Activated gamma-delta T cell treated with Interleukin-2 at 50 U/mL for 16 hours (primary cell): ENCODE results near the gene TBC1D24.
"Not testable (repeated sequence)": the region's sequence is repeated elsewhere in the genome, so short reads cannot be mapped to it uniquely, and the experiment has no call there.

Source experiments
- DNase-seq: peaks from one replicate; pipeline ENCODE4 v3.0.0-alpha.2; 2020

TBC1D24 gene

DNA sequence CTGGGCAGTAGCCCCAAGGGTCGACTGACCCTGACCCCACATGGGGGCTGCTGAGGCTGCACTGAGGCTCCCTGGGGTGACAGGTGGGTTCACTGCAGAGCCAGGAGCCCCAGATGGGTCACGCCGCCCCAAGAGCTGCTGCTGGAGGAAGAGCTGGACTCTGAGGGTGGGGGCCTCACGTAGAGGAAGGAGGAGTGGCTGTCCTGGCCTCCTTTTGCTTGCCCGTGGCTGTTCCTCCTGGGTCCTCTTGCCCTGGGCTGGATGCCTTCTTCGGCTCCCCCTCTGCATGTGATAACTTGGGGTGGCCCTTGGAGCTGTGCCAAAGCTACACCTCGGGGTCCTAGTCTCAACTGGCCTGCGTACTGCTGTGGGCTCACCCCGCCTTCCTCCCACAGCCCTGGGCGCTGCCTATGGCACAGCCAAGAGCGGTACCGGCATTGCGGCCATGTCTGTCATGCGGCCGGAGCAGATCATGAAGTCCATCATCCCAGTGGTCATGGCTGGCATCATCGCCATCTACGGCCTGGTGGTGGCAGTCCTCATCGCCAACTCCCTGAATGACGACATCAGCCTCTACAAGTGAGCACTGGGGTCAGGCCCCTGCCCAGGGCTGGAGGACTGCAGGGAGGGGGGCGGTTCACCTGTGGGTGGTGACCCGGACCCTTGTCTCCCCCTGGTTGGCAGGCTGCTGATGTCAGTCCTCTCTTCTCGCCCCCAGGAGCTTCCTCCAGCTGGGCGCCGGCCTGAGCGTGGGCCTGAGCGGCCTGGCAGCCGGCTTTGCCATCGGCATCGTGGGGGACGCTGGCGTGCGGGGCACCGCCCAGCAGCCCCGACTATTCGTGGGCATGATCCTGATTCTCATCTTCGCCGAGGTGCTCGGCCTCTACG lies 44.1 kb downstream of the TBC1D24 start:
- no peak for DNase-seq

DNA sequence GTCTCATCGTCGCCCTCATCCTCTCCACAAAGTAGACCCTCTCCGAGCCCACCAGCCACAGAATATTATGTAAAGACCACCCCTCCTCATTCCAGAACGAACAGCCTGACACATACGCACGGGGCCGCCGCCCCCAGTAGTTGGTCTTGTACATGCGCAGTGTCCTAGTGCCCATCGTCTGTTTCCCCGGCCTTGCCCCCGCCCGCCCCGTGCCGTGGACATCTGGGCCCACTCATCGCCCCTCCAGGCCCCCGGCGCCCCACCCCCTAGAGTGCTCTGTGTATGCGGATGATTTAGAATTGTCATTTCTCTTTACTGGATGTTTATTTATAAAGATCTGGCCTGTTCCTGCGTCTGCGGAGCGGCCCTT lies 44.8 kb downstream of the TBC1D24 start:
- no peak for DNase-seq

DNA sequence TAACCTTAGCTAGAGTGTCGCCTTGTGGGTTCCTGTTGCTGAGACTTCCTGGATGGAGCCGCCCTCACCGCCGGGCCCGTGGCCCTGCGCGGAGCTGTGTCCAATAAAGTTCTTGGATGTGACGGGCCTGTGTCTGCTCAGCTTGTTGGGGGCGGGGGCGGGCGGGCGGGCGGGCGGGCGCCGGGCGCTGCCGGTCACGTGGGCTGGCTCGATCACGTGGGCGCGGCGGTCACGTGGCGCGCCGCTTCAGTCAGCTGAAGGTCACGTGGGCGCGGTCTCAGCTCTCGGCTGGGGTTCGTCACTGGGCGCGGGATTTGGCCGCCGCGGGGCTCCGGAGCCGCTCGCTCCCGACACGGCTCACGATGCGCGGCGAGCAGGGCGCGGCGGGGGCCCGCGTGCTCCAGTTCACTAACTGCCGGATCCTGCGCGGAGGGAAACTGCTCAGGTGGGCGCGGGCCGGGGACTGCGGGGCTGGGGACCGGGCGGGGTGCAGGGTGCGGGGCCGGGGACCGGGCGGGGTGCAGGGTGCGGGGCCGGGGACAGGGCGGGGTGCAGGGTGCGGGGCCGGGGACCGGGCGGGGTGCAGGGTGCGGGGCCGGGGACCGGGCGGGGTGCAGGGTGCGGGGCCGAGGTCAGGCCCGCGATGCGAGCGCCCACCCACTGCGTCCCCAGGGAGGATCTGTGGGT lies 45.3 kb downstream of the TBC1D24 start, which contains the start of gene AMDHD2:
AMDHD2 (plus strand) TSS at position 275 of the 687 bp plus-strand sequence; CDS start at position 363, 88 bp downstream.
- DNase-seq = peak; percentile 84

DNA sequence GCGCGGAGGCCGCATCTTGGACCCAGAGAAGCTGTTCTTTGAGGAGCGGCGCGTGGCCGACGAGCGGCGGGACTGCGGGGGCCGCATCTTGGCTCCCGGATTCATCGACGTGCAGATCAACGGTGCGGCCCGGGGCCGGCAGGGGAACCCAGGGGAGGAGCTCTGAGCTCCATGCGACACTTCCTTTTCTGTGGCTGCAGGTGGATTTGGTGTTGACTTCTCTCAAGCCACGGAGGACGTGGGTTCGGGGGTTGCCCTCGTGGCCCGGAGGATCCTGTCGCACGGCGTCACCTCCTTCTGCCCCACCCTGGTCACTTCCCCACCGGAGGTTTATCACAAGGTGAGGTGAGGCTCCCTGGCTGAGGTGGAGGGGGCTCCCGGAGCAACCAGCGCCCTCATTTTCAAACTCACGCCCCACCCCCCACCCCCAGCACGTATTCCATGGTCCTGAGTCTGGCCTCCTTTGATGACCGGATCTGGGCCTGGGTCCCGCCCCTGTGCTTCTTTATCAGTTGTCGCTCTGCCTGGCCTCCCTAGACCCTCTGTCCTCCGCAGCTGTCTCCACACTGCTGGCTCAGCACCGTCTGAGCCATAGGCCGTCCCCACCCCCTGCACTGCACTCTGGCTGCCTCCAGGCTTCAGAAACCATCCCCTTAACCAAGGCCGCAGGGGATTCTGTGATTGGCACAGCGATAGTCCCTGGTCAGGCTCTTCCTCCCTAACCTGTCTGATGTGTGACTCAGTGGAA lies 46.0 kb downstream of the TBC1D24 start:
- peak; percentile 63 for DNase-seq

DNA sequence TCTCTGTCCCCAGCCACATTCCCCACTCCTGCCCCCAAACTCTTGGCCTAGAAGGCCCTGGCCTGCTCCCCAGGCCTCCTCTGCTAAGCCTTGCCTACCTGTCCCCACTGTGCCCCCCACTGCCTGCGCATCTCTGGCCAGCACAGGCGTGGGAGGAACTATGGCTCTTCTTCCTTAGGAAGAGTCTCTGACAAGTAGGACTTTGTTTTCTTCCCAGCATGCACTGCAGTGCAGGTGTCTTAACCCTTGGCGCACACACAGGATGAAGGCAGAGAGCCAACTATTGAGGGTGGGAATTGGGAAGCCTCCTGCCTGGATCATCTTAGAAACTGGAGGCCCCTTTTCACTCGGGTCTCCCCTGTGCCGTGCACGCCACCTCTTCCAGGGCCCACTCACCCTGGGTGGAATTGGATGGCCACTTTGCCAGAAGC lies 48.9 kb downstream of the TBC1D24 start:
- DNase-seq = no peak

DNA sequence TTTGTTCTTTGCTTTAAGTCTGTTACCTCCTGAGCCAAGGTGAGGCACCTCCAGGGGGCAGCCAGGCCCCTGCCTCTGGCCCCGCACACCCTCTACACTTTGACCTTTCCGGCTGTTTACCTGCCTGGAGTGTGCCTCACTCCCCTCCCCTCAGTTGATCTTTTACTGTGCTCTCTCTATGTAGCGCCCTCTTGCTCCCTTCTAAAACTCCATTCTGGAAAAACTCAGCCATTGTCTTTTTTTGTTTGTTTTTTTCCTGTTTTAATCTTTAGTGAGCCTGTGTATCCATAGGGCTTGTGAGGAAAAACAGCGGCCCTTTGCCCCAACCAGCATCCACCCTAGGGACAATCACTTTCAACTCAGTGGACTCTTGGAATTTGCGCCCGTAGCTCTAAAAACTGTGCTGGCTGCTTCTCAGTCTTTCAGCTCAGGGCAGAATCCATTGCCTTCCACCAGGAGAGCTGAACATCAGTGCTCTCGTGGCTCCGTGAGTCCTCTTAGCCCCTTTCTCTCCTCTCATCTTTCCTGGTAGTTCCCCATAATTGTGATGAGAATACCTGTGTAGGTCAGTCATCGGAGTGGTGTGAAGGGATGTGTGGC lies 49.5 kb downstream of the TBC1D24 start:
- DNase-seq = no peak

DNA sequence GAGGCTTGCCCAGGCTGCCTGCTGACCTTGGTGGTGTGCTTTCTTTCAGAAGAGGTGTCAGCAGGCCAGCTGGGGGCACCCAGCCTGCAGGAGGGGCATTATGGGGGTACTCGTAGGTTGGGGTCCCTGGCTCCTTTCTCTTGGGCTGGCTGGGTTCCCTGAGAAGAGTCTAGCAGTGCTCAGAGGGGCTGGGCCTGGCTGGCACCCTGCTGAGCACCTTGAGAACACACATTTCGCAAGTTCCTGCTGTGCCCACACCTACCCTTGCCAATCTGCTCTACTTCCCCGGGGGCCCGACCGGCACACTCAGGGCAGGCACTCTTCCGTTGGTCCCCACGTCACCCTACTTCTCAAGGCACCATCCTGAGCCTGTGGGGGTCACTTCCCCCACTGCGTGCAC lies 51.2 kb downstream of the TBC1D24 start:
- no peak for DNase-seq

DNA sequence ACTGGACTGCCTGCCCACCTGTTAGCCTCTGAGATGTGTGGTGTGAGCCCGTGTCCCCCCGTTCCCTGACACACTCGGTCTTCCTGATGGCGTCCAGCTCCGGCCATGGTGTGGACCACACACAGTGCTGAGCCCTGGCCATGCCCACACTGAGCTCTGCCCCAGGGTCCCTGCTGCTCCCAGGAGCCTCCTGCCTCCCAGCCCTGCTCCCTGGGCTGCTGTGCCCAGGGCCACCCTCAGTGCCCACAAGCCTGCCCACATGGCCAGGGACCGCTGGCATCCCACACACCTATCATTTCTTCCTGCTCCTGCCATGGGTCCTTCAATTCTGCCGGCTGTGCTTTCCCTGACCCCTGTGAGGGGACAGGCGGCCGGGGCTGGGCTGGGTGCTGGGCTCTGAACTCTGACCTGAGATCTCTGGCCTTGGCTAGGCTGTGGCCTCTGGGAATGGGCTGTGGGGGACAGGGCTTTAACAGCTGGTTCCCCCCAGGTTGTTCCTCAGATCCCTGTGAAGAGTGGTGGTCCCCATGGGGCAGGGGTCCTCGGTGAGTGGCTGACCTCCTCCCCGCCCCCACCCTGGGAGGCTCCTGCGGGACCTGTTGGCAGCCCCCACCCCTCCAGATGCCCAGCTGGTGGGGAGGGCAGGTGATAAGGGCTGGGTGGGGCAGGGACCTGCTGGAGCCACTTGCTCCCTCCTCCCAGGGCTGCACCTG lies 52.3 kb downstream of the TBC1D24 start:
- DNase-seq = no peak

DNA sequence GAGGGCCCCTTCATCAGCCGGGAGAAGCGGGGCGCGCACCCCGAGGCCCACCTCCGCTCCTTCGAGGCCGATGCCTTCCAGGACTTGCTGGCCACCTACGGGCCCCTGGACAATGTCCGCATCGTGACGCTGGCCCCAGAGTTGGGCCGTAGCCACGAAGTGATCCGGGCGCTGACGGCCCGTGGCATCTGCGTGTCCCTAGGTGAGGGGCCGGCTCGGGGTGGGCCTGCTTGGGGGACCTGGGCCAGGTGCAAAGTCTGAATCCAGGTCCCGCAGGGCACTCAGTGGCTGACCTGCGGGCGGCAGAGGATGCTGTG lies 52.8 kb downstream of the TBC1D24 start:
- DNase-seq = no peak

DNA sequence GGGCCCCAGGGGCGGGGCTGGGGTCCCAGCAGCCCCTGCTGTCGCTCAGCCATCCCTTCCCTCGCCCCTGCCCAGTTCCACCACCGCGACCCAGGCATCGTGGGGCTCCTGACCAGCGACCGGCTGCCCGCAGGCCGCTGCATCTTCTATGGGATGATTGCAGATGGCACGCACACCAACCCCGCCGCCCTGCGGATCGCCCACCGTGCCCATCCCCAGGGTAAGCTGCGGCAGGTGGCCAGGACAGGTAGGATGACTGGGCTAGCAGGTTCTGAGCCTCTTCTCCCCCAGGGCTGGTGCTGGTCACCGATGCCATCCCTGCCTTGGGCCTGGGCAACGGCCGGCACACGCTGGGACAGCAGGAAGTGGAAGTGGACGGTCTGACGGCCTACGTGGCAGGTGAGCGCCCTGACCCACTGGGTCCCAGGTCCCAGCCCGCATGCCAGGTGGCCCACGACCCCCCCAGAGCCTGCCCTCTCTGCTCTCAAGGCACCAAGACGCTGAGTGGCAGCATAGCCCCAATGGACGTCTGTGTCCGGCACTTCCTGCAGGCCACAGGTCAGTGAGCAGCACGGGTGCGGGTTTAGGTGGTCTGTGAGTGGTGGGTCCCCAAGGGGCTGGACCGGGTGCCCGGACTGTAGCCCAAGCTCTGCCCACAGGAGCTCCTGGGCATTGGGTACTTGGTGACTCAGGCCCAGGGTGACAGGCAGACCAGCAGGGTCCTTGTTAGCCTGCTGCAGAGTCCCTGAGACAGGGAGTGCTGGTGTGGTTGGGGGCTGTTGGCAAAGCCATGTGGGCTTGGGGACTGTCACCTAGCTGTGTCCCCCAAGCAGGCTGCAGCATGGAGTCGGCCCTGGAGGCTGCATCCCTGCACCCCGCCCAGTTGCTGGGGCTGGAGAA lies 53.5 kb downstream of the TBC1D24 start:
- no peak for DNase-seq

DNA sequence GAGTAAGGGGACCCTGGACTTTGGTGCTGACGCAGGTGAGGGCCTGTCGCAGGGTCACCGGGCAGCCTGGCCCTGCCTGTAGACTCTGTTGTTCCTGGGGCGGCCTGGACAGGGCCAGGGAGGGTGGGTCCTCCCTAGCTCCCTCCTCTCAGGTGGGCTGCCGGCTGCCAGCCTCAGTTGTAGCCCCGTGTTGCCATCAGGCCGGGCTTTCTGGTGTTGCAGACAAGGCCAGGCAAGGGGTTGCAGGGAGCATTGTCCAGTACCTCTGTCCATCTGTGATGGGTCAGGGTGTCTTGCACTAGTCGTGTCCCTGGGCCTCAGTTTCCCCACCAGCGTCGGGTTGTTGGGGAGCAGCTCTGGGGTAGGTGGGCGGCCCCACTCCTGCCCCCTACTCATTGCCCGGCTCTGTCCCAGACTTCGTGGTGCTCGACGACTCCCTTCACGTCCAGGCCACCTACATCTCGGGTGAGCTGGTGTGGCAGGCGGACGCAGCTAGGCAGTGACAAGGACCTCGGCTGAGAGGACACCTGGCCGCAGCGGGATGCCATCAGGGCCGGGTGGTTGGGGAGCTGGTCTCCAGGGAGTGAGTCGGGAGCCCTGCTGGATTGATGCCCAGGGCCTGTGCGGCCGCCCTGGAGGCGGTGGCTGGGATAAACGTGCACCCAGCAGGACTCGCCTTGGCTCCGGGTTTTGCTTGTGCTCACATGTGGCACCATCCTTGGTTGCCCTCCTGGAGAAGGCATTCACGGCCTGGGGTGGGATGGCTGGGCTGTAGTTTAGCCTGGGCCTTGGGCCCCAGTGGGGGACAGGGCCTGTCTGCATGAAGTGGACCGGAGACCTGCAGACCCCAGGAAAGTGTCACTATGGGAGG lies 54.4 kb downstream of the TBC1D24 start:
- no peak for DNase-seq

DNA sequence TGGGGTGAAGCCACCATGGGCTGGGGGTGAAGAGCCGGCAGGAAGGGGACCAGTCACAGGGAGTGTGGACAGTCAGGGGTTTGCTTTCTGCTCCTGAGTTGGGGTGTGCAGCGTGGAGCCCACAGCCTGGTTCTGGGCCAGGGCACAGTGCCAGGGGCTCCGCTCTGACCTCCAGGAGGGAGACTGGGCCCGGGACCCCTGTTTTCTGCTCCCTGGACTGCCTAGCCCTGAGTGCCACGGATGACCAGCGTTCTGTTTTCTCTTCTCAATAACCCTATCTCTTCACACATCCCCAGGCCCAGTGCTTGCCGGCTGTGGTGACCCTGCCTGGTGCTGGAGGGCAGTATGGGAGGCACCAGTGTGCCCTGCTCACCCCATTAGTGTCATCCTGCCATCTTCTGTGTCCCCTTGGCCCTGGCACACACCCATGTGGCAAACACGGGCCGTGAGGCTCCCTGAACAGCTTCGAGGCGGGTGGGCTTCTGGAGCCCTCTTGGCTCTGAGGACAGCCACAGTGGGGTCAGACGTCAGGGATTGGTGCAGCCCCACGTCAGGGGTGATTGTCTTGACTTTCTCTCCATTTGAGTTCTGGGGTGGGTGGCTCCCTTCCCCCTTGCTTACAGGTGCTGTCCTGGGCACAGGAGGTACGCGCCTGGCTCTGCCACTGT lies 55.2 kb downstream of the TBC1D24 start:
- DNase-seq = no peak

DNA sequence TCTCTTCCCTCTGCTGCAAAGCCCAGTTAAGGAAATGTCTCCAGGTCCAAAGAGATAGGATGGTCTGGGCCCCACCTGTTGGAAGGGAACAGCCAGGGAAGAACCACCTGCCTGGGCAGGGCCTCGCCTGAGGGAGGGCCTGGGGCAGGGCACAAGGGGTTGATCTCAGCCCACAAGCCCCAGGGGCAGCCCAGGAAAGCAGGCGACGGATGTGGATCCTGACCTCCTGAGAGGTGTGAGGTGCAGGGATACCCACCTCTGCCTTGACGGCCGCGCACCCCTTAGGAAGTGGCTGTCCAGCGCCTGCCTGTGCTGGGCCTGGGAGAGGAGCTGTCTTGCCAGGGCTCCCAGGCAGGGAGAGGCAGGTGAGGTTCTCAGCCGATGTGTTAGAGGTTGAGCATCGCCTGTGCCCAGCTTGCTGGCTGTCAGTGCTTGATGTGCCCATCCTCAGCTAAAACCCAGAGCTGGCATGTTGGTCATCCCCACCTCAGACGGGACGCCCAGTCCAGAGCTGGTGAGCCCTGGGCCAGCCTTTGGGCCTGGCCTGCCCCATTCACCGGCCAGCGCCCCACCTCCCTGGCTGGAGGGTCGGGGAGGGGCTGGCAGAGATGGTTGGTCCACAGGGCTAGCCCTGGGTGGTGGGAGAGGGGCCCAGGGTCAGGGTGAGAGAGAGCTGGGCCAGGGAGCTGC lies 55.8 kb downstream of the TBC1D24 start:
- DNase-seq = no peak

DNA sequence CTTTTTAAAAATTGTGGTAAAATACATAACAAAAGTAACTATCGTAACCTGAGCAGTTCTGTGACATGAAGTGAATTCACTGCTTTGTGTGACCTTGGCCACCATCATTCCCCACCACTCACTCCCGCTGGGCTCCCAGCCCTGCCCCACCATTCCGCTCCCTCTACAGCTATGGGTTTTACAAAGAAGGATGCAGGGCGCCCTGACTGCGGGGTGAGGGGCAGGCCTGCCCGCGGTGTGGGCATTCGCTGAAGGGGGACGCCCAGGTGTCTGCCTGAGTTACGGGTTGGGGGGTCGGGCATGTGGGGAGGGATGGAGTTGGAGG lies 56.4 kb downstream of the TBC1D24 start, which contains the start of gene CEMP1:
CEMP1 (minus strand) TSS at position 38 of the 325 bp plus-strand sequence. CDS start 335 bp downstream, outside the sequence.
- no peak for DNase-seq

DNA sequence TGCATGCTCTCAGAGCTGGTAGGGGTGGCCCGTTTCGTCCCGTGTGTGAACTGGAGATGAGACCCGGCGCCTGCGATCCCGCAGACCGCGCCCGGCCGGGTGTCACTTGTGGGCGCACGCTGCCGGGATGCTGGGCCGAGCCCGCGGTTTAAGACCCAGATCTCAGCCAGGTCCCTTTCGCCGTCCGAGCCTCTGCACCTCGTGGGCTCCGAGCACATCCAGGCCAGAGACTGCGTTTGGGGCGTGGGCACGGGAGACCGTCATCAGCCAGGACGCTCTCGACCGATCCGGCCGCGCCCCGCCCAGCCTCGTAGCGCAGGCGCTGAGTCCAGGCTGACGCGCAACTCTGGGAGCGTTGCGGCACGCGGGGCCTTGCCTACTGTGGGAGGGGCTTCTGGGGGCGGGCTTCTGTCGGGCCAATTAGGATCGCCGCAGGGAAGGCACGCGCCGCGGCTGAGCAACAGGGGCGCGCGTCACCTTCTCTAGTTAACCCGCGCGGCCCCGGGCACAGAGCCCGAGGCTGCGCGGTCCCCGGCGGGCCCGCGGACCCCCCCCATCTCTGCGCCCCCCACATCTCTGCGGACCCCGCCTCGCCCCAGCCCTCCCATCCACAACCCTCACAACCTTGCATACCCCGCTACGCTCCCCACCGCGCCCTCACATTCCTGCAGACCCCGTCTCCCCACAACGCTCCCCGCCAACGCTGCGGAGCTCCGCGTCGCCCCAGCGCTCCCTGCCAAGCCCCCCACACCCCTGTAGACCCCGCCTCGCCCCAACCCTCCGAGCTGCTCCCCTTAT lies 57.0 kb downstream of the TBC1D24 start:
- DNase-seq = peak; percentile 97

DNA sequence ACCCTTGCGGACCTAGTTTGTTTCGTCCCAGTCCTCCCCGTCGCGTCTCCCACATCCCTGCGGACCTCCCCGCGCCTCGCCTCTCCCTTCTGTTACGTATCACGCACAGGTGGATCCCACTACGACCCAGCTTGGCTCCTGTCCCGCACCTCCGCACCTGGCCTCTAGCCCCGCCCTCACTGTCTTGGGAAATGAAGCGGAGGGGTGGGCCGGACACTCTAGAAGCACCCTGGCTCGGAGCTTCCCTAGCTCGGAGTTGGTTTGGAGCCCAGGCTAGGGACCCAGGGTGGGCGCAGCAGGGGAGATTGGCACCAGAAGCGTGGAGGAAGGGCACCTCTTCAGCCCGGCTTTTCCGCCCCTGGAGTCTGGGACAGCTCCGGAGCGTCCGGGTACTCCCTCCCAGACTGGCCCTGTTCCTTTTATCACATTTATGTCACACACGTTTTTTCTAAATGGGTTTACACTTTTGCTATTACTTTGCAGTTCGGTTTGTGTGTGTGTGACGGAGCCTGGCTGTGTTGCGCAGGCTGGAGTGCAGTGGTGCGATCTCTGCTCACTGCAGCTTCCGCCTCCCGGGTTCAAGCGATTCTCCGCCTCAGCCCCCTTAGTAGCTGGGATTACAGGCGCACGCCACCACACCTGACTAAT lies 57.7 kb downstream of the TBC1D24 start:
- peak; percentile 49 for DNase-seq

DNA sequence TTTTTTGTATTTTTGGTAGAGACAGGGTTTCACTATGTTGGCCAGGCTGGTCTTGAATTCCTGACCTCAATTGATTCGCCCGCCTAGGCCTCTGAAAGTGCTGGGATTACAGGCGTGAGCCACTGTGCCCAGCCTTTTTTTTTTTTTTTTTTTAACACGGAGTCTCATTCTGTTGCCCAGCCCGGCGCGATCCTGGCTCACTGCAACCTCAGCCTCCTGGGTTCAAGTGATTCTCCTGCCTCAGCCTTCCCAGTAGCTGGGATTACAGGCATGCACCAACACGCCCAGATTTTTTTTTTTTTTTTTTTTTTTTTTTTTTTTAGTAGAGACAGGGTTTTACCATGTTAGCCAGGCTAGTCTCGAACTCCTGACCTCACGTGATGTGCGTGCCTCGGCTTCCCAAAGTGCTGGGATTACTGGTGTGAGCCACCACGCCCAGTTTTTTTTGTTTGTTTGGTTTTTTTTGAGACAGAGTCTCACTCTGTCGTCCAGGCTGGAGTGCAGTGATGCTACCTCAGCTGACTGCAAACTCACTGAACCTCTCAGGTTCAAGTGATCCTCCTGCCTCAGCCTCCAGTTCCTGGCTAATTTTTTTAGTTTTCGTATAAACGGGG lies 58.3 kb downstream of the TBC1D24 start:
- not testable (repeated sequence) for DNase-seq
